IPS-18c (cell line): ENCODE data around the gene PROSER2.

Experiments
- H3K4me3 ChIP-seq: 2 replicates; pipeline ENCODE4 v1.7.0; 2013; ENCODE audit warnings: low read depth, mild to moderate bottlenecking, low read length, moderate library complexity; ENCODE audit not compliant: insufficient read depth
- H3K9me3 ChIP-seq: one replicate; pipeline ENCODE4 v1.6.1; 2013; ENCODE audit warnings: mild to moderate bottlenecking, low read length, moderate library complexity; ENCODE audit not compliant: control insufficient read depth, insufficient read depth

PROSER2 gene

GRCh38 chr10:11902646-11903045, 79.5 kb downstream of the PROSER2 start:
- no peaks in the 10 kb centered on the region for H3K9me3 ChIP-seq
- no peak overlapping the region for H3K4me3 ChIP-seq

GRCh38 chr10:11906714-11907113, 83.6 kb downstream of the PROSER2 start:
- Histone ChIP-seq H3K9me3 (no peaks in the 10 kb centered on the region), H3K4me3 (no peak overlapping the region)

GRCh38 chr10:11907914-11908313, 84.8 kb downstream of the PROSER2 start:
- Histone ChIP-seq H3K4me3 (no peak overlapping the region), H3K9me3 (no peaks in the 10 kb centered on the region)

GRCh38 chr10:11908536-11908935, 85.4 kb downstream of the PROSER2 start:
- Histone ChIP-seq H3K4me3 (no peak overlapping the region), H3K9me3 (no peaks in the 10 kb centered on the region)

GRCh38 chr10:11908991-11909390, 85.8 kb downstream of the PROSER2 start:
- Histone ChIP-seq H3K9me3 (no peaks in the 10 kb centered on the region), H3K4me3 (no peak overlapping the region)

GRCh38 chr10:11909618-11910017, 86.5 kb downstream of the PROSER2 start:
- Histone ChIP-seq H3K9me3 (no peaks in the 10 kb centered on the region), H3K4me3 (no peak overlapping the region)

- Histone ChIP-seq H3K9me3 (no peaks in the 10 kb centered on the region), H3K4me3 (no peak overlapping the region)
Observed at GRCh38 chr10:11910102-11910501, 86.9 kb downstream of the PROSER2 start.

- Histone ChIP-seq H3K4me3 (no peak overlapping the region), H3K9me3 (no peaks in the 10 kb centered on the region)
Observed at GRCh38 chr10:11913079-11913641, 90.0 kb downstream of the PROSER2 start.

- H3K9me3 ChIP-seq: no peaks in the 10 kb centered on the region
- H3K4me3 ChIP-seq: no peak overlapping the region
Observed at GRCh38 chr10:11918384-11918783, 95.2 kb downstream of the PROSER2 start.

GRCh38 chr10:11919271-11919670, 96.1 kb downstream of the PROSER2 start:
- Histone ChIP-seq H3K9me3 (no peaks in the 10 kb centered on the region), H3K4me3 (no peak overlapping the region)
